IPS-NIHi7 (cell line): Measurements from ENCODE around the gene TMC1.

Source experiments
- DNase-seq: peaks from one replicate; pipeline ENCODE4 v3.0.0; 2012; ENCODE audit warnings: mixed read lengths; ENCODE audit errors: extremely low spot score

The TMC1 gene

DNA sequence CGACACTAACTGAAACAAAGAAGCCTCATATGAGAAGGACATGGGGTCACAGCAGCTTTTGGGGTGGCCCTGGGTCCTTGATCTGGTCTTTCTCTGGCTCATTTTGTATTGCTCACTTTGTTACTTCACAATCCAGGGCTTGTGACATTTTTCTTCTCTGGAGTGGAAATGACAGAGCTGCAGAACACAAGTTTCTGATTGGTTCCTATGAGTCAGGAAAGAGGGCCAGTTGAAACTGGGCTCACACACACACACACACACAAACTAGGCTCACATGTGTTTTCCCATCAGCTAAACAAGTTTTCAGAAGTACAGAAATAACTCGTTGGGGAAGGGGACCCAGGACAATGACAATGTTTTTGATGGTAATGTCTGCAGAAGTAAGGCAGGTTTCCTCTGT is 54.3 kb downstream of the TMC1 start:
- no peak for DNase-seq

GRCh38 chr9:72576087-72576486 is 54.7 kb downstream of the TMC1 start:
- no peak for DNase-seq

DNA sequence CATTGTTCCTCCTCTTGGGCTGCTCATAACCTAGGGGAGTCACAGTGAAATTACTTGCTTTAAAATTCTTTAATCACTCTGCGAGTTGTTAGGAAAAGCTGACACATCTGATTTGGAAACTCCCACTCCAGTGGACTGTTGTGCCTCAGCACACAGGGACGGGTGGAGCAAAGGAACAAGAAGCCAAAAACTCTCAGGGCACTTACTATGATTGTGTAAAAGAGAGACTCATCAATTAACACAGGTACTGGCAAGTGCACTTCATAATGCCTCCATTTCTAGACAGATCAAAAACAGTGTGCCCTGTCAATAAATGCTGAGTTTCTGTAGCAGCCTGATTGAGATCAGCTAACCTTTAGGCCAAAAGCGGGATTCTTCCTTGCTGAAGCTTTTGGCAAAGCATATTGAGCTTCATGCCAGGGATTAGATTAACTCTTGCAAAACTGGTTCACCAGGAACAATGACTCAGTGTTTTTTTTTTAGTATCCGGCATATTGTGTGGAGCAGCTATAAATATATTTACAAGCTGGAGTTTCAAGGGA is 55.9 kb downstream of the TMC1 start:
- DNase-seq, result no peak

GRCh38 chr9:72579190-72579589 is 57.8 kb downstream of the TMC1 start:
- peak; percentile 14 for DNase-seq

GRCh38 chr9:72579880-72580550 is 58.6 kb downstream of the TMC1 start:
- no peak for DNase-seq

DNA sequence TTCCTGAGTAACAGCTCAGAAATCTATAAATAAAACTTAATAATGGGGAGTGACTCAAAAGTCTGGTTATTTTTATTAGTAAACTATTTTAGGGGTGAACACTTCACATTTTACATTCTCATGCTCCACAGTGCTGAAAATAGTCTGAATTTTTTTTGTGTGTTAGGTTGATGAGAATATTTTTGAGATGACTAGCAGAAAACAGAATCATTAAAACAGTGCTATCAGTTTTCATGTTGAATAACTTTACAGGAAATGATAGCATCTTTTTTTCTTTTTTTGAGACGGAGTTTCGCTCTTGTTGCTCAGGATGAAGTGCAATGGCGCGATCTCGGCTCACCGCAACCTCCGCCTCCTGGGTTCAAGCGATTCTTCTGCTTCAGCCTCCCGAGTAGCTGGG is 60.3 kb downstream of the TMC1 start:
- DNase-seq, result no peak

GRCh38 chr9:72583370-72583769 is 62.0 kb downstream of the TMC1 start:
- DNase-seq, result no peak

DNA sequence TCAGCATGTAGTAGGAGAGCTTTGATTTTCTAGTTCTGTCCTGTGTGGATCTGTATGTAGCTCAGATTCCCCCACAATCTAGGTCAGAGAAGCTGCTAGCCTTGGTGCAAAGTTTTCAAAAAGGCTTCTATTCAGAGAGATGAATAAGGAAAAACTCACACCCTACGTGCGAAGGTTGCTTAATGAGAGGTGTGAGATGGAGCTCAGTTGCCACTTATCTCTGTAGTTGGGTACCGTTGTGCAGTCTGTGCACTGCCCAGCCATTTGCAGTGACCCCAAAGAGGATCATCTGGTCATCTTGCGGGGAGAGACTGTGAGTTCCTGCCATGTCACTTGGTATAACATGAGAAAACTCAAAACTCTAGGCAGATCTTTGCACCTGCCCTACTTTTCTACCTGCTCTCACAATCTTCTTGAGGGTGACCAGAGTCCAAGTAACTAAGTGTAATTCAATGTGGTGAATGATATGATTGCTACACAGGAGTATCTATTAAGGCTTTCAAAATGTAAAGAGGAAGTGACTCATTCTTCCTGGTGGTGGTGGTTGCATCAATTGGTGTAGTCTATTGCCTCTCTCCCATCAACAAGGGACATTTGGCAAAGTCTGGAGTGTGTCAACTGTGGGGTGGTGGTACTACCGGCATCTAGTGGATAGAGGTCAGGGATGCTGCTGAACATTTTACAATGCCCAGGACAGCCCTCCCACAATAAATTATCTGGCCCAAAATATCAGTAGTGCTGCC is 65.2 kb downstream of the TMC1 start:
- no peak for DNase-seq

GRCh38 chr9:72588336-72588735 is 66.9 kb downstream of the TMC1 start:
- no peak for DNase-seq

GRCh38 chr9:72589667-72590521 is 68.5 kb downstream of the TMC1 start:
- no peak for DNase-seq

DNA sequence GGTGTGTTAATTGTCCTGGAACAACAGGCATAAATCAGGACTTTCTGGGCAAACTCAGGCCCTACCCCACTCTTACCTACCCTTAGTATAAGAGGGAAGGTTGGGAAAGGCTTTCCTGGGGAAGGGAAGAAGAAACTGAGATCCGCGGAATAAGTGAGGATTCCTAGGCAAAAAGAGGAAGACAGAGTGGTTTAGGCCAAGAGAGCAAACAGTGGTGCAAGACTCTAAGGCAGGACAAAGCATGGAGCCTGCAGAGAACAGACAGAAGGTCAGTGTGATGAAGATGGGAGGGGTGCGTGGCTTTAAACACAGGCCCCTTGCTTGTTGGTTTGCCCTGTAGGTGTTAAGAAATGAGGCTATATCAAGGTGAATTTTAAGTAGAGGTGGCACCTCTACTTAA is 69.4 kb downstream of the TMC1 start:
- no peak for DNase-seq

DNA sequence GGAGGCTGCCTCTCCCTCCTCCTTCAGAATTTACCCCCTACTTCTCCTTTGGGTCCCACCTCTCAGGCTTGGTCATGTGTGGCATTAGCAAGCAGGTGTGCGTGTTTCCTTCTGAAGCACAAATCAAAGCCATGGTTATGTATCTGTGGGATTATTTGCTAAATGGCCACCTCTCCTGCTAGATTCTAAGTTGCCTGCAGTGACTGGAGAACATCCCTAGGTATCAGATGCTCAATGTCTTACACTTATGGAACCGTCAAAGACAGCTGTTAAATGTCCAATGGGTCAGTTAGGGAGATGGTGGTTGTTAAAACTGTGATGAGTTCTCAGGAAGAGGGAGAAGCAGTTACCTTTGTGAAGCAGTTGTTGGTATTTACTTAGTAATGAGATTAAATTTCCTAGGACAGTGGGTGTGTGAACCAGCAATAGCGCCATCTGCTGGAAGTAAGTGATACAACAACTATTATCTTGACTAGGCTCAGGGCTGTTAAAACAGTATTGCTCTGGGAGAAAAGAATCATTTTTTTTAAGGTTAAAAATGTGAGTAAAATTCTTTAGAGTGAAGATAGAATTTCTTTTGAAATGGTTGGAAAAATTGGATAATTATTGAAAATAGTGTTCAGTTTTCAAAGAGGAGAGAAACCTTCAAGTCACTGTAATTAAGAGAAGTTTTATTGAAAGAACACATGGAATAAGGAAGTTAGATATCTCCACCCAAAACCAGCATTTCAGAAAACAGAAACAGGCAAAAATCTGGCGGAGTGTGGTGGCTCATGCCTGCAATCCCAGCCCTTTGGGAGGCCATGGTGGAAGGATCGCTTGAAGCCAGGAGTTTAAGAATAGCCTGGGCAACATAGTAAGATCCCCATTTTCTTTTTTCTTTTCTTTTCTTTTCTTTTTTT is 71.3 kb downstream of the TMC1 start:
- DNase-seq, result peak; percentile 64

GRCh38 chr9:72596451-72597180 is 75.2 kb downstream of the TMC1 start:
- DNase-seq, result no peak

- peak; percentile 16 for DNase-seq
These were observed 75.7 kb downstream of the TMC1 start for GRCh38 chr9:72597181-72597517.

DNA sequence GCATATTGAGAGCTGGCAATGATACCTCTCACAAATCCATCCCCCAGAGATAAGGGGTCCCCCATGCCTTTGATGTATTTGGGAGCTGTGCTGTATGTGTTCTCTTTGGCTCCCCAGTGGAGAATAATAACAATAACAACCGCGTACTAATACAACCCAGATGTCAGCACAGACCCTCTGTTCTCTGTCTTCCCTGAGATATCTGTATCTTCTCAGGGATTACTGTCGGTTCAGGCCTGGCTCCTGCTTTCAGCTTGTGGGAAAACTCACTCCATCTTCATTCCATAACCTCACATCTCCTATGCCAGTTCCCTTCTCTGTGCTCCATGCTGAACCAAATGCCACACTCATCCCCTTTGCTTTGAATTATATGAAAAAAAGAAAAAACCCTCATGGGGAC is 76.2 kb downstream of the TMC1 start:
- DNase-seq, result no peak

DNA sequence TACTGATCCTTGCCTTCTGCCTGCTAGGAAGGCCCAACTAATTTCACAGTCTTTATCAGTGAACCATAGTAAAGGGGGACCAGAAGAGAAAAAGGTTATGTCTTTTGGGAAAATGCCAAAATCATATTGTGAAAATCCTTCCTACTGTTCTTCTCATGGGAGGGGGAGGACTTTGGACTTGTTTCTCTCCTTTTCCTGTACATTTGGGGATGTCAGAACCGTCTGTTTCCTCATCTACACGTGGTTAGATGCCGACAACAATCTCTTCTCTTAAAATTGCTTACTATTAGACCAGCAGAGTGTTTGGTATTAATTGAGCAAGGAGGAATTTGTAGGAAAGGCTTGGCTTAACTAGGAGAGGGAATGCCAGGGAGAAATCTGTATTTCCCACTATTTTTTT is 77.2 kb downstream of the TMC1 start:
- no peak for DNase-seq

DNA sequence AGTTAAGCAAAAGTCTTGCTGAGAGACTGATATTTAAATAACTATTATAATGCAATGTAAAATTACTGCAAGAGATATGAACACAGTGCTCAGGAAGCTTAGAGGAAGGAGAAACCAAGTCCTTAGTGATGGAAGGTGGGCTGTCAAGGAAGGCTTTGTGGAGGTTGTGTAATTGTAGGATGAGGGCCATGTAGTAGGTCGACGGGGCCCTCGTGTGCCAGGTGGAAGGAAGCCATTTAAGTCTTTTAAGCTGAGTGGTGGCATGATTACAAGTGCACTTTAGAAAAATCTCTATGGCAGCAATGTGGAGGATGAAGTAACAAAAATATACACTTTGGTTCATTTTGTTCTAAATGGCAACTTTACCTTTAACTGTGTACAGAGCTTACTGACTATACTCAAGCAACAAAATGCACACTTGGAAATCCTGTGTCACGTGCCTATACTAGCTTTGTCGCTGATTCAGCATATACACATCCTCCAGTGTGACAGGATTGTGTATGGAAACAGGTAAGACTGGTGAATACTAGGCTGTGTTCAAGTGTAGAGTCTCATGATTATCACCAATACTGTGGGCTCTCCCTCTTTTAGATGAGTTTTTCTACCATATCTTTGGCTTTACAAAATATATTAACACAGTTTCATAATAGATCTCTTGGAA is 78.6 kb downstream of the TMC1 start:
- no peak for DNase-seq

- no peak for DNase-seq
These were observed 79.3 kb downstream of the TMC1 start for GRCh38 chr9:72600671-72601070.

DNA sequence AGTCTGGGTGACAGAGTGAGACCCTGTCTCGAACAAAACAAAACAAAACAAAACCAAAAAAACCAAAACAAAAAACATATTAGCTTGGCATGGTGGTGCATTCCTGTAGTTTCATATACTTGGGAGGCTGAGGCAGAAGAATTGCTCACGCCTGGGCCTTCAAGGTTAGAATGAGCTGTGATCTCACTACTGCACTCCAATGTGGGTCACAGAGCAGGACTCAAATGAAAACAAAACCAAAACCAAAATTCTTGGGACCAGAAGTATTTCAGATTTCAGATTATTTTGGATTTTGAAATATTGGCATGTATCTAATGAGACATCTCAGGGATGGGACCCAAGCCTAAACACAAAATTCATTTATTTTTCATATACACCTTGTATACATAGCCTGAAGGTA is 80.2 kb downstream of the TMC1 start:
- DNase-seq, result no peak

GRCh38 chr9:72612449-72612848 is 91.0 kb downstream of the TMC1 start:
- no peak for DNase-seq
